Activated T-helper 9 cell treated with anti-CD3 and anti-CD28 coated beads, Interleukin-2, amount 50 U/mL, for 16 hours (primary cell): ENCODE measurements around the gene ELP2.

Experiments
- DNase-seq: peaks from one replicate; pipeline ENCODE4 v3.0.0-alpha.2; 2020; ENCODE audit warnings: low read depth

ELP2 gene

DNA sequence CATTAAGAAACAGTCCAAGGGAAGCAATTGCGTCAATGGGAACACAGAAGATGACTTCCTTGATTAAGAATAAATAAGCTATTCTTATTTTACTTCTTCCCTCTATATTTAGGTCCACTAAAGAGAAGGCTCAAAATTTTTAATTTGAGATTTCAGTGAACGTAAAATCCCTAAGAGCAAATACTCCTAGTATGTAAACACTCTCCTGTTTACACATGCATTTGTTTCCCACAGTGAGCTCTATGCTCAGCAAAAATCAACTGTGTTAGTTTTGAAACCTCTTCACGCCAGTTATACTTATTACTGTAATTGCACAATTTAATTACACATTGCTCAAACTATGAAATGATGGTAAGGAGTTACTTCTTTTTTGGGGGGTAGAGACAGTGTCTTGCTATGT, 9.4 kb upstream of the ELP2 start:
- DNase-seq = no peak

DNA sequence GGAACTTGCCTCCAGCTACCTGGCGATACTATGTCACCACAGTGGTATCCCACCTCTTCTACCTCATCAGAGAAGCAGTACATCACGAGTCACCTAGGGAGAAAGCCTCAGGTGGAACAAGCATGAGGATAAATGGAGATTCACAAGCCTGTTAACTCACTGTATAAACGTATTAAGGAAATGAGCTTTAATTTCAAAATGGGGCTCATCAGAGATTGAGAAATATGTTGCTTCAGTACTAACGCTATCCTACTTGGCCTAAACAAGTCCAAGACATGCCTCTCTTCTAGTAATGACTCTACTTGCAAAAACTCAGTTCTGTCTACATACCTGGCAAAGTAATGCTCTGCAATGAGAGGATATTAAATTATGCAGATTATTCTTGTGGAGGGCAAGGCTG, 4.9 kb upstream of the ELP2 start:
- DNase-seq = no peak

DNA sequence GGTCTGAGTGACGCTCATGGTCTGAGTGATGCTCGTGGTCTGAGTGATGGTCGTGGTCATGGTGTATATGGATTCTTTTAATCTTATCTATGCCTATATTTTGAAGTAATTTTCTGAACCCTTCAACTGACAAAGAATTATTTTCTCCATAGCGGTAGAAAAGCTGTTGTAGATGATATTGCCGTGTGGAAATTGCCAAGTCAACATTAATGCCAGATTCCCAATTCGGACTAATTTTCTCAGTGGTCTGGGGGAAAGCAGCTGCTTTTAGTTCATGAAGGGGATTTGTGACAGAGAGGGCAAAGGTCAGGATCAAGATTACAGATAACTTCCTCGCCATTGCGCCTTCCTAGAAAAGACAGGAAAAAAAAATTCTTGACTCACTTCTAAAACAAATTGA, 3.0 kb upstream of the ELP2 start:
- DNase-seq = no peak

DNA sequence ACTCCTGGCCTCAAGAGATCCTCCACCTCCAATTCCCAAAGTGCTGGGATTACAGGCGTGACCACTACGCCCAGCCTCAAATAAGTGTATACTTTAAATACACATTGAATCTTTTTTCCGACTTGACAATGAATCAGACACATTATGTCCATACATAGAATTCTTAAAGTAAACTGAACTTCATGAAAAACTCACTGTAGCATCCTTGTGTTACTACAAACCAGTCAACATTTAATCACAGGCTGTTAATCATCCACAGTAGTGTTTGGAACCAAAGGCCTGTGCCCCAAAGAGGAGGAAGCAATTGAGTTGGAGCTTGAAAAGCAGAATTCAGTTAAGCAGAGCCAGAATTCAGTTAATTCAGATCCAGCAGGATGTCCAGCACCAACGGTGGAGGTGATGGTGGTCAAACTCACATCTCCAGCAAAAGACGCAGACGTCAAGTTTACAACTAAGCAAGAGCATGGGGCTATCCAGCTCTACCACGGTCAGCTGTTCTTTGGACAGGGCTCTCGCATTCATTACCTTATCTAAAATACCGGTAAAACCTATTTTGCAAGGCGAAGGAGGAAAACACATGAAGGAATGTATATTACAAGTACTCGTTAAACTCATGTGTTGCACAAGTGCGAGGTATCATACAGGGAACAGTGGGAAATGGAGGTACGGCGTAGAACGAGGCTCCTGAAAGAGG, 1.7 kb upstream of the ELP2 start:
- no peak for DNase-seq

DNA sequence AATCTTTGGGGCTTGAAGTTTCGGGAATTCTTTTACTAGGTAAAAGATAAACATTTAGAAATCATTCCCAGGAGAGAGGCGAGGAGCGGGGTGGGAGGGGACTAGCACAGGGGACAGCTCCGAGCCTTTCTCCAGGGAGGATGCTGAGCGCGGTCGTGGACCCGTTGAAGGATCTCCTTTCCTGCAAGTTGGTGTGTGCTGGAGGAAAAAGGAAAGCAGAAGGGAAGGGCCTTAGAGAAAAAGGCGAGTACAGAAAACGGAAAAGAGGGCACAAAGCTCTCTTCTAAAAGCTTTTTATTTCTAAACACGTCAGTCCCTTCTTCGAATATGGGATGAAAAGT, 1.2 kb upstream of the ELP2 start:
- no peak for DNase-seq

DNA sequence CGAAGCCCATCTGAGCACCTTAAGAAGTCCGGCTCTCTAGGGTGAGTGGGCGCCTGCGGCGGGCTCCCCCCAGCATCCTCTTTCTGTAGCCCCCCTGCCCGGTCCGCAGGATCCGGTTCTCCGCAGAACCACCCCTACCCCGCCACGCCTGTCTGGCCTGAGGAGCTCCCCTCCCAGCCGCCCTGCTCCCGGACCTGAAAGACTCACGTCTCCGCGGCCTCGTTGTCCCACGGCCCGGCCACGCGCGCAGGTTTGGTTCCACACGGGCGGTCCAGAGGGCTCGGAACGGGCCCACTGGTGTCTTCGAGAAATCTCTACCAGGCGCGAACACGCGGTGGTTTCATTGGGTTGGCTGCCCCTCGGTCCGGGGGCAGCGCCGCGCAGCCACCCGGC, 796 bp upstream of the ELP2 start:
- no peak for DNase-seq

DNA sequence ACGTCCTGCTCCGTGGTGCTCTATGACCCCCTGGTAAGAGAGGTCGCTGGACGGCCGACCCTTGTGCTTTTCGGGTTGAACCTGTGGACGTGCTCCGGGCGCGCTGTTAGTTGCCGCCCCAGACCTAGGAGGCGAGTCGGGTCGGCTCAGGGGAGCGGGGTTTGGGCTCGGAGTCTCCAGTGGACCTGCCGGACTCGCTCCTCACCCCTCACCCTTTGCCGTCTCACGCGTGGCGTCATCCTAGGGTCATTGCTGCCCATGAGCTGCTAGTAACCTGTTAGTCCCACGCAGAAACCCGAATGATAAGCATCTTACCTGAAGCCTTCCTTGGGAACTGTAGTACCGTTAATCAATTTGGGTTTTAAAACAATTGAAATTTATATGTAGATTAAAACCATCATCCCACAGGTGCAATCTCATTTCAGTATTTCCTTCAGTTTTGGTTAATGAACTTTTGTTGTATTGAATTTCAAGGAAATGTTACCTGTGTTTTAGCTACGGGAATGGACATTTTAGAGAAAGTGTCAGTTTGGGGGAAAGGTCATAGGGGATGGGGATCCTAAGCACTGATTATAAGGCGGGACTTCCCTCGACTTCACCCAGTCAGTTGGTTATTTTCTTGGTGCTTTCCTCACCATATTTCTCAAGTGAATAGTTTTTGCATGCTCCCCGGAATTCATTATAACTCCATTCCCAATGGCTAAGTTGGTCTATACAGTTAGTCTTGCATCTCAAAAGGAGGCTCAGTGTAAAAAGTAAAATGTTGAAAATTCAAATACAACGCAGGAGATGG, 536 bp downstream of the ELP2 start:
- no peak for DNase-seq

DNA sequence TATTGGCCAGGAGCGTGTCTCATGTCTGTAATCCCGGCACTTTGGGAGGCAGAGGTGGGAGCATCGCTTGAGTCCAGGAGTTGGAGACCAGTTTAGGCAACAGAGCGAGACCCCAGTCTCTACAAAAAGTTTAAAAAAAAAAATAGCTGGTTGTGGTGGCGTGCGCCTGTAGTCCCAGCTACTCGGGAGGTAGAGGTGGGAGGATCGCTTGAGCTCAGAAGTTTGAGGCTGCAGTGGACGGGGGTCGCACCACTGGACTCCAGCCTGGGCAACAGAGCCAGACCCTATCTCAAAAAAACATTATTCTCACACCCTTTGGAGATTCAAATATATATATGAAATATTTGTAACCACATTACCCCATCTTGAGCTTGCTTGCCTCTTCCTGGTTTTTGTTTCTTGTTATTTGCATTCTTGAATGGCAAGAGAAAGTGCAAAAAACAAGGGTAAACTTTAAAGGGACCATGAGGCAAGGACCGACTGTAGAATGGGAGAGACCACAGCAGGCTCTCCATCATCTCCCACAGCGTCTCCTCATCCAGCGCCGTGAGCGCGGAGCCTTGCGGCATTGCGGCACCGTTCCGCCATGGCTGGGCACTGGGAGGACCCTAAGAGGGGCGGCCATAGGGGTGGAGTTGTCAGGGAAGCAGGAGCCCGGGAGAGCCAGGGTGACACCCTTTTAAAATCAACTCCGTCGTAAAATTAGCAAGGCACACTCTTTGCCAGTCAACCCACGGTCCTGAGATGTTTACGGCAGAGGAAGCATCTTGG, 1.4 kb downstream of the ELP2 start:
- DNase-seq = no peak

DNA sequence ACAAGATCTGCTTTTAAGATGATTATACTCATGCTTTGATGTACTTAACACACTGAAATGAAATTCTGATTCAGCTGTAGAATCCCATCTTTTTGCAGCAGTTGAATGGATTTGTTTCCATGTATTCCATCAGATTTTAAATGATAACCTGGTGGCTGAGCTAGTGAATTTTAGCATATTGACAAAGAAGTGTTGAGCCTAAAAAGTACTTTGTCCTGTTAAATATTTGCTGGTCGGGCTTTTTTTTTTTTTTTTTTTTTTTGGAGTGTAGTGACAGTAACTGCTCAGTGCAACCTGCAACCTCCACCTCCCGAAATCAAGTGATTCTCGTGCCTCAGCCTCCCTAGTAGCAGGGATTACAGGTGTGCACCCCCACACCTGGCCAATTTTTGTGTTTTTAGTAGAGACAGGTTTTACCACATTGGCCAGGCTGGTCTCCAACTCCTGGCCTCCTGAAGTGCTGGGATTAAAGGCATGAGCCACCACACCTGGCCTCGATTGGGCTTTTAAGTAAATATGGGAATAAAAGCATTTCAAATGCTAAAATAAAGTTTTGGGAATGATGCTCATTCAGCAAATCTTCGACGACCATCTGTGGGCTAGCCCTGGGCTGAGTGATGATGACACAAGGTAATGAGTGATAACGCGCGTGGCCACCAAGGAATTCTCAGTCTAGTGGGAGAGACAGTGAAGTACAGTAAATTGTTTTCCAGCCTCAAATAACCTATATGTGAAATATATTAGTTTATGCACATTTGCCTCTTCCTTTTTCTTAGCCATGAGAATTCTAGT, 2.2 kb downstream of the ELP2 start:
- DNase-seq = no peak

DNA sequence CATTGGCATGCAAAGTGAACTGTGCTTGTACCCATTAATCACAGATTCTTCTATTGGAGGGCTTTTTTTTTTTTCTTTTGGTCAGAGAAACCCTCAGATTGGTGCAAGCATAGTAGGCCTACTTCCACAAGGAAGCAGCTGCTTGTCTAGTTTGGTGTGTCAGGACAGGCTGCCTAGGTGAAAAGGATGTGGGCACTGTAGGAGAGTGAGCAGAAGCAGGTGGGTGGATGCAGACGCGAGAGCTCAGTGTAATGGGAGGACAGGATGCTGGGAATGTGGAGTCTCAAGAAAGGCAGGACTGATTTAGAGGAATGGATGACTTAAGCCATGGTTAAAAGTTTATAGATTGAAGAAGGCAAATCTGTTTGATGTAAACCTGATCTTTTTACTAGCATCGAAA, 3.1 kb downstream of the ELP2 start:
- no peak for DNase-seq

DNA sequence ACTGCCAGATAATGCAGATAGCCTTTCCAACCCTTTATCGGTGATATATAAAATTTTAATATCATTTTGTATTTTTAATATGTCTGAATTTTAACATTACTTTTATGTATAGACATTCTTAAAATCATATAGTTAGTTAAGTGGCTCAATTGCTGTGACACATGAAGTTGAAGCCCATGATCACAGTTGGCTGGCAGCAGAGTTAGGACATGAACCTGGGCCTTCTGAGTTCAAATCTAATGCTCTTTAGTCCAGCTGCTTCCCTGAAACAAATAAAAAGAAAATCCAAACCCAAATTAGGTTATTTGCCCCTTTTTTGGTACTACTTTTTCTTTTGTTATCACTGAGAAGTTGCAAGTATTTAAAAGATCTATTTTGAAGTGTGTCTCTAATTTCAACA, 5.6 kb downstream of the ELP2 start:
- no peak for DNase-seq

DNA sequence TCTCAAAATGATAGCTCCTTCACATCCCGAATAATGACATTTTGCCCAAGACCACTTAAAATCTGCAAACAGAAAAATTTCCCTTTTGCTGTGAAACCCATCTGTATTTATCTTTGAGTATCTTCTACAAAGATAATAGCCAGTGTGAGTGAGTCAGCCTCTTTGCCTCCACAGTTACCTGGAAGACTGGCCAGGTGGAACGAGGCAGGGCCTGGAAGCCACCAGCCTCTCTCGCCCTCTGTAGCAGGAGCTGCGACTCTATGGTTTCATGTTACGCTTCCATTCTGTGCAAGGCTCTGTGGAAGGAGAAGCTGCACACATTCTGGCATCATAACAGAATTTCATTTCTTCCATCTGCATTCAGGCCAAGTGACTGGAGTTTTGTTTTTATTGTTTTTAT, 9.5 kb downstream of the ELP2 start:
- DNase-seq = no peak

DNA sequence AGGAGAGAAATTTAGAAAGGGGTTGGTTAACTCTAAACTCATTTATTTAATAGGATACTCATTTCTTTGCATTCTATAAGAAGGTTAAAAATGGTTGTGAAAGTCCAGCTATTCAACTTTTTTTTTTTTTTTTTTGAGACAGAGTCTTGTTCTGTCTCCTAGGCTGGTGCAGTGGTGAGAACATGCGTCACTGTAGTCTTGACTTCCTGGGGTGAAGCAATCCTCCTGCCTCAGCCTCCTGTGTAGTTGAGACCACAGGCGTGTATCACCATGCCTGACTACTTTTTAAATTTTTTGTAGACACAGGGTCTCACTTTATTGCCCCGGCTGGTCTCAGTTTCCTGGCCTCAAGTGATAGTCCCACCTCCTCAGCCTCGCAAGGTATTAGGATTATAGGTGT, 11.9 kb downstream of the ELP2 start:
- DNase-seq = no peak

DNA sequence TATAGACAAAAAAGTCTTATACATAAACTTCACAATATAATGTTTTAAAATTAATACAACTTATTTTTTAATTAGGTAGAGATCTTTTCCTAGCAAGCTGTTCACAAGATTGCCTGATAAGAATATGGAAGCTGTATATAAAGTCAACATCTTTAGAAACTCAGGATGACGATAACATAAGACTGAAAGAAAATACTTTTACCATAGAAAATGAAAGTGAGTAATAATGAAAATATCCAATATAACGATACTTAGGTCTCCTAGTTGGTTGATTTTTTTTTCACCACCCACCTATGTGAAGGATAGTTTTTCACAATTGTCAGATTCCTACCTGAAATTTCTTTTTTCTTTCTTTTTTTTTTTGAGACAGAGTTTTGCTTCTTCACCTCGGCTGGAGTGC, 13.1 kb downstream of the ELP2 start:
- no peak for DNase-seq

DNA sequence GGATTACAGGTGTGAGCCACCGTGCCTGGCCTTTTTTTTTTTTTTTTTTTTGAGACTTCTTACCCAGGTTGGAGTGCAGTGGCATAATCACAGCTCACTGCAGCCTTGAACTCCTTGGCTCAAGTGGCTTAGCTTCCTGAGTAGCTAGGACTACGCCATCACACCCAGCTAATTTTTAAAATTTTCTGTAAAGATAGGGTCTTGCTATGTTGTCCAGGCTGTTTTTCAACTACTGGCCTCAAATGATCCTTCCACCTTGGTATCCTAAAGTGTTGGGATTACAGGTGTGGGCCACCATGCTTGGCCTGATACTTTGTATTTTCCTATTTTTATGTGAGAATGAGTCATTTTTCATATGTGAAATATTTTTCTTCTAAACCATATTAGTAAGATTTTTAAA, 13.7 kb downstream of the ELP2 start:
- no peak for DNase-seq

DNA sequence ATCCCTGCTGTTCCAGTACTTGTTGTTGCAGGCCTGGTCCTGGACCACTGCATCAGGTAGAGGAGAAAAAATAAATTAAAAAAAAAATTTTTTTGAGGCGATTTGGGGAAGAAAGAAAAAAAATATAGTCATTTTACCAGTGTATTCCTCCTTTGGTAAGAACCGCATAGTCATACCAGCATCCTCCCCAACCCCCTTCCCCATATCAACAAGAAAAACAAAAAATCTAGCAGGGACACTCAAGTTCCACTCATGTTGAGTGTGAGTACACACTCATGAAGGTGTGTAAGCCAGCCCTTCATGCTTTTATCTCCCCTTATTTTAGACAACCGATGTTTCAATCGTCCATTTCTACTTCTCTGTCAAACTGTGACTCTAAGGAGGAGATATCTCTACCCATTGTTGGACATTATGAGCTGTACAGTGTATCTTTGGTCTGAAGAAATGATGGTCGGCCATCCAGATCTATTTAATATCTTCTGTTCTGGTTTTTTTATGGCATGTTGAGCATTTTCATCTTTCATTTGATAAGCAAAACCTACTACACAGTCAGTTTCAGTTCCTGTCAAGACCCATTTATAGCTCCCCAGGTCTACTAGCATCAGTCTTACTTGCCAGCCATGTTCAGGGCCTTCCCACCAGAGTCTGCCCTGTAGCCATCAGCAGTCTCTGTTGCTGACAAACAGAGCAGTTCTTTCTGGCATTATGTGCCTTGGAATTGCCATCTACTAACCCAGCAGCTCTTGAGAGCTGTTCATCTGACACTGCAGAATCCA, 20.0 kb downstream of the ELP2 start:
- no peak for DNase-seq

DNA sequence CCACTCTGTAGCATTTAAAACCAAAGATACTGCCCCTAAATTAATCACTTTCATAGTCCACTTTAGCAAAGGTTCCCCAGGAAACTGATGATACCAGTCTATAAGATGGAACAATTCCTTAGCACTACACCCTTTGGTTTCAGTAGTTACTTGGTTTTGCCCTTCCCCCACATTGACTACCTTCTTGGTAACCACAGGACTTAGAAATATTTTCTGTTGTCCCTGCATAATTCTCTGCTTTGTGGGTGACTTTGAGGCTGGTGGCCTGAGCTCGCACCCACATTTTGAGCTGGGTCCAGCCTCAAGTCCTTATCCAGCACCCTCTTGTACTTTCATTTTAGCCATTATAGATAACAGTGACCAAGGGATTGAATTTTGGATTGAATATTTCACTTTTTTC, 23.1 kb downstream of the ELP2 start:
- no peak for DNase-seq

DNA sequence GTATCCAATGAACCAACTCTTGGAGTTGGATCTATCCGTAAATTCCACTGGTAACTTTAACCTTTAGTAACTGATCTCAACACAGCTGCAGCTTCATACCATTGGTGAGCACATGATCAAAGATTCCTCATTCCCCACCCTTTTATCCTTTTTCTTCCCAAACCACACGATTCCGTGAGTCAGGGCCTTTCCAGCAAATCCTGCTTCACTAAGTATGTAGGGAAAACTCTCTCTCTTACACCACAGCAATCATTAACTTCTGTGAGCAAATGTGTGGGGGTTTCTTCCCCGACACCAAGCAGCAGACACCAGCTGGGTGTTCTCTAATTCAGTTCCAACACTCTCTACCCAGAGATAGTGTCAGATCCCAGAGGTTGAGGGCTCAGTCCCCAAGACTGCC, 23.5 kb downstream of the ELP2 start:
- DNase-seq = no peak

DNA sequence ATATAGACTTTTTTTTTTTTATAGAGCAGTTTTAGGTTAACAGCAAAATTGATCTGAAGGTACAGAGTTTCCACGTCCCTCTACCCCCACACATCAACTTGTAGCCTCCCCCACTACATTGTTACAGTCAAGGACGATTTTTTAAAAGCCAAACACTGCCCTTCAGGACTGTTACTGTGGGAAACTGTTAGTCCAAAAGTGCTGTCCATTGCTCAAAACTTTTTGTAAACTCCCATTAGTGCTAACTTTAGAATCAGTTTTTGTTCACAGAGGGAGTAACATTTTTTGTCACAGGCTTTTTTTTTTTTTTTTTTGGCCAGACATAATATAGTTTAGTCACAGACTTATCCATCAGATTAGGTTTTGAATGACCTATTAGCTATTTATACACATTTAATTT, 24.1 kb downstream of the ELP2 start:
- no peak for DNase-seq

DNA sequence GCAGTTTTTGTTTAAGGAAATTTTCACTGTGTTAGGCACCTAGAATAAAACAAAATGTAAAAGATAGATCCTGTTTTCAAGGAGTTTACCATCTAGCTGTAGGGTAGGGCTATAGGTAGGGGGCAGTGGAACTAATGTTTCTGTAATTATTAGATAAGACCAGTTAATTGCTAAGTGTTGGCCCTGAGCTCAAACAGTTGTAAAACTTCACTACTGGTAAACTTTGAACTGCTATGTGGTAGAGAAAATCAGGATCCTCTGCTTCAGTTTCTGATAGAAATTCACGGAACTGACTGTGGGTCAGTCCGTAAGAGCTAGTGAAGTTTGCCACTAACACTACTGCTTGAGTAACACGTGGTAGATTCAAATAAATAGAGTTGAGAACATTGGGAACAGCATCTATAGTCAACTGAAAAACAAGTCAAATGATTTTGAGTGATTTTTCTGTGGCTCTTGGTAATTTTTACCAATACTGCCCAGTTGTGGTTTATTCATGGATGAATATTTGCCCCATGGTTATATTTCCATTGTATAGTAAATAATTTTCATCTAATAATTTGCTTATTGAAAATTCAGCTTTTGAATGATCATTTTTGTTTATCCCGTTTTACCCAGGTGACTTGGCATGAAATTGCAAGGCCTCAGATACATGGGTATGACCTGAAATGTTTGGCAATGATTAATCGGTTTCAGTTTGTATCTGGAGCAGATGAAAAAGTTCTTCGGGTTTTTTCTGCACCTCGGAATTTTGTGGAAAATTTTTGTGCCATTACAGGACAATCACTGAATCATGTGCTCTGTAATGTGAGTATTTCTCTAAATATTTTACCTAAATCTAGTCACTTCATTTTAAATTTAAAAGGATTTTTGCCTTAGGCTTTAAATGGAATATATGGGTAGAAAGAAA, 26.4 kb downstream of the ELP2 start:
- DNase-seq = no peak

DNA sequence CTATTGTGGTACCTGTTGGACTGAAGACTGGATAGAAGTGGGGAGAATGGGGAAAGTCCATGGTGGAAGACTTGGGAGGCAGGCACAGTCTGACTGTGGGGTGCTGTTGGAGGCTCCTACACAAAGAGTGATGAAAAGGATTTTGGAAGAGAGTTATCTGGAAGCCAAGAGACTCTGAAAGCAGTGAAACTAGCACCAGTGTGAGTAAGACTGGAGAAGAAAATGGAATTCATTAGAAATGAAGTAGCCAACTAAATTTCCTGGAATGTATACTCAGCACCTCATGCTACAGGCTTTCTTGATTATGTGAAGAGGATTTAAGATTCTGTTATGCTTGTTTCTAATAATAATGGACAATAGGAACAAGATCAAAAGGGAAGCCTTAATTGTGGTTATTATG, 27.7 kb downstream of the ELP2 start:
- no peak for DNase-seq
